Small intestine (tissue), 7 donors: ENCODE measurements around the gene LMX1B. TPM values are rescaled to one million over a fixed set of nuclear protein-coding genes. Genes with fewer than 3 reads are reported as not detected.

Experiments used
- DNase-seq, 2 donors: peaks; one replicate each; pipeline versions ENCODE4 v3.0.0 to v3.0.0-alpha.2; 2013
- FAIRE-seq: peaks from 2 replicates; lab custom pipeline; 2012; peaks lifted over from hg19 to GRCh38; lab: Jason Lieb, UNC
- H3K27ac ChIP-seq, 3 donors: one replicate each; pipeline ENCODE4 v1.5.1; 2013; ENCODE audit warnings: low read length in 2 of 3, mild to moderate bottlenecking in 2 of 3, control low read depth in 1 of 3, inconsistent platforms in 1 of 3, low read depth in 1 of 3, moderate library complexity in 1 of 3
- H3K27me3 ChIP-seq, 3 donors: one replicate each; pipeline ENCODE4 v1.6.1; 2013; ENCODE audit warnings: low read length in 3 of 3, inconsistent platforms in 1 of 3; ENCODE audit not compliant: control insufficient read depth in 3 of 3, insufficient read depth in 3 of 3
- H3K36me3 ChIP-seq, 3 donors: one replicate each; pipeline ENCODE4 v1.6.1; 2013; ENCODE audit warnings: low read length in 3 of 3, inconsistent platforms in 1 of 3, low read depth in 1 of 3, mild to moderate bottlenecking in 1 of 3, moderate library complexity in 1 of 3; ENCODE audit not compliant: control insufficient read depth in 3 of 3, insufficient read depth in 2 of 3
- H3K4me1 ChIP-seq, 3 donors: one replicate each; pipeline ENCODE4 v1.6.1; 2013; ENCODE audit warnings: low read length in 2 of 3, inconsistent platforms in 1 of 3, low read depth in 1 of 3, mild to moderate bottlenecking in 1 of 3, moderate library complexity in 1 of 3; ENCODE audit not compliant: control insufficient read depth in 3 of 3, insufficient read depth in 2 of 3
- H3K4me3 ChIP-seq, 3 donors: one replicate each; pipeline ENCODE4 v1.5.1; 2013; ENCODE audit warnings: low read length in 3 of 3, control low read depth in 1 of 3, inconsistent platforms in 1 of 3, low read depth in 1 of 3, mild to moderate bottlenecking in 1 of 3, moderate library complexity in 1 of 3
- H3K9me3 ChIP-seq, 2 donors: one replicate each; pipeline ENCODE4 v1.6.1; 2013; ENCODE audit warnings: low read depth in 1 of 2, low read length in 1 of 2; ENCODE audit not compliant: control insufficient read depth in 2 of 2, insufficient read depth in 1 of 2
- WGBS, 3 donors: extraction: QIAGEN DNeasy Blood & Tissue Kit; methylation state at CpG; one replicate each; pipeline ENCODE4 v1.1.7; 2013; 5-methylcytosine and 5-hydroxymethylcytosine counted together
- polyA plus RNA-seq, 4 donors: library from polyadenylated mRNA; stranded (reverse) in 3 of 4; unstranded in 1 of 4; fragments of 200-250 nt in 3 of 4; fragments of 120-200 nt in 1 of 4; gene quantifications; one replicate each; pipeline versions ENCODE4 v1.2.1 to v1.2.3, GENCODE V29; 2013
- donor health status: healthy with polysubstance abuse.
- donor health status: control.
- donor health status: control.
- donor health status: Bipolar disorder and iron deficiency.
- donor health status: healthy.

The LMX1B gene
- polyA plus RNA-seq, 4 donors = 0.13 to 0.75 TPM; not detected in 2

- DNase-seq = no peak
- 46 to 60% (median 53%) methylated on average over 5 of the region's 5 CpGs for WGBS, 3 donors
- peaks cover 0 to 3% (median 0%) of the 10 kb centered on the region in 3 donors for H3K4me1 ChIP-seq
- peaks cover 9 to 87% (median 26%) of the 10 kb centered on the region in 3 donors for H3K27me3 ChIP-seq
- H3K36me3 ChIP-seq = no peaks in the 10 kb centered on the region
- no peak overlapping the region for H3K27ac ChIP-seq
- no peak for FAIRE-seq
- H3K9me3 ChIP-seq = peaks cover 0 to 2% of the 10 kb centered on the region in 2 donors
- no peak overlapping the region for H3K4me3 ChIP-seq
Measured at GRCh38 chr9:126683698-126684044, 69.9 kb downstream of the LMX1B start.

GRCh38 chr9:126684345-126684744, 70.6 kb downstream of the LMX1B start:
- FAIRE-seq (no peak), DNase-seq (no peak)
- H3K36me3 ChIP-seq = no peaks in the 10 kb centered on the region
- 31 to 60% (median 35%) methylated on average over 3 of the region's 3 CpGs for WGBS, 3 donors
- H3K4me3 ChIP-seq = no peak overlapping the region
- H3K27me3 ChIP-seq = peaks cover 9 to 88% (median 26%) of the 10 kb centered on the region in 3 donors
- H3K27ac ChIP-seq = no peak overlapping the region
- peaks cover 0 to 2% of the 10 kb centered on the region in 2 donors for H3K9me3 ChIP-seq
- peaks cover 0 to 3% (median 0%) of the 10 kb centered on the region in 3 donors for H3K4me1 ChIP-seq

- H3K27ac ChIP-seq = no peak overlapping the region
- 55 to 68% (median 60%) methylated on average over 5 of the region's 5 CpGs for WGBS, 3 donors
- no peaks in the 10 kb centered on the region for H3K36me3 ChIP-seq
- H3K9me3 ChIP-seq = peaks cover 0 to 2% of the 10 kb centered on the region in 2 donors
- DNase-seq (no peak), FAIRE-seq (no peak)
- H3K4me1 ChIP-seq = peaks cover 0 to 3% (median 0%) of the 10 kb centered on the region in 3 donors
- H3K27me3 ChIP-seq = peaks cover 9 to 88% (median 26%) of the 10 kb centered on the region in 3 donors
- H3K4me3 ChIP-seq = no peak overlapping the region
Measured at GRCh38 chr9:126684965-126685465, 71.3 kb downstream of the LMX1B start.

GRCh38 chr9:126687930-126688461, 74.3 kb downstream of the LMX1B start:
- Histone ChIP-seq H3K27me3 (peaks cover 7 to 69% (median 26%) of the 10 kb centered on the region in 3 donors), H3K9me3 (no peaks in the 10 kb centered on the region), H3K4me1 (peaks cover 0 to 3% (median 0%) of the 10 kb centered on the region in 3 donors), H3K27ac (no peak overlapping the region), H3K4me3 (no peak overlapping the region), H3K36me3 (no peaks in the 10 kb centered on the region)
- WGBS, 3 donors = 67 to 76% (median 76%) methylated on average over 20 of the region's 20 CpGs
- FAIRE-seq (no peak), DNase-seq (no peak)

- Histone ChIP-seq H3K36me3 (no peaks in the 10 kb centered on the region), H3K27me3 (peaks cover 4 to 64% (median 23%) of the 10 kb centered on the region in 3 donors), H3K4me3 (no peak overlapping the region), H3K9me3 (no peaks in the 10 kb centered on the region), H3K27ac (no peak overlapping the region), H3K4me1 (no peaks in the 10 kb centered on the region)
- DNase-seq (no peak), FAIRE-seq (no peak)
- 54 to 74% (median 56%) methylated on average over 3 of the region's 3 CpGs for WGBS, 3 donors
Measured at GRCh38 chr9:126688617-126689016, 74.9 kb downstream of the LMX1B start.

GRCh38 chr9:126689027-126689825, 75.5 kb downstream of the LMX1B start:
- no peak for FAIRE-seq
- H3K9me3 ChIP-seq = no peaks in the 10 kb centered on the region
- no peaks in the 10 kb centered on the region for H3K4me1 ChIP-seq
- H3K27ac ChIP-seq = no peak overlapping the region
- DNase-seq = no peak
- H3K36me3 ChIP-seq = no peaks in the 10 kb centered on the region
- peaks cover 5 to 58% (median 19%) of the 10 kb centered on the region in 3 donors for H3K27me3 ChIP-seq
- no peak overlapping the region for H3K4me3 ChIP-seq
- 43 to 63% (median 55%) methylated on average over 24 of the region's 24 CpGs for WGBS, 3 donors

- DNase-seq (peak; percentile 45 to 62), FAIRE-seq (no peak)
- no peak overlapping the region for H3K4me3 ChIP-seq
- no peaks in the 10 kb centered on the region for H3K36me3 ChIP-seq
- WGBS, 3 donors = 45 to 54% (median 48%) methylated on average over 22 to 25 of the region's 25 CpGs
- H3K9me3 ChIP-seq = no peaks in the 10 kb centered on the region
- peaks cover 3 to 45% (median 8%) of the 10 kb centered on the region in 3 donors for H3K27me3 ChIP-seq
- no peaks in the 10 kb centered on the region for H3K4me1 ChIP-seq
- no peak overlapping the region for H3K27ac ChIP-seq
Measured at GRCh38 chr9:126690431-126691051, 76.8 kb downstream of the LMX1B start.

- H3K27me3 ChIP-seq = peaks cover 3 to 34% (median 3%) of the 10 kb centered on the region in 3 donors
- FAIRE-seq = no peak
Measured at GRCh38 chr9:126692041-126692758, 78.5 kb downstream of the LMX1B start.

More at GRCh38 chr9:126692041-126692758, 78.5 kb downstream of the LMX1B start:
- Histone ChIP-seq H3K4me1 (no peaks in the 10 kb centered on the region), H3K27ac (no peak overlapping the region), H3K9me3 (no peaks in the 10 kb centered on the region), H3K36me3 (no peaks in the 10 kb centered on the region), H3K4me3 (no peak overlapping the region)
- no peak for DNase-seq
- 85 to 92% (median 87%) methylated on average over 20 of the region's 20 CpGs for WGBS, 3 donors
